Measurements from ENCODE around the gene RFTN1.

GRCh38 chr3:16279010-16279801 is 234.3 kb downstream of the RFTN1 start:
- TF ChIP-seq CTCF (IDR thresholded peaks at IDR 0.05) (no peak), EZH2 (IDR thresholded peaks at IDR 0.05; ENCODE audit: borderline replicate concordance, insufficient read depth, low read depth, low read length, poor library complexity, severe bottlenecking) (no peak)
